Heart right ventricle (tissue), 16 donors: ENCODE results near the gene HOXC12. TPM values are rescaled to one million over a fixed set of nuclear protein-coding genes. Genes with fewer than 3 reads are reported as not detected.

ENCODE experiments used
- ATAC-seq, 8 donors: fragments of 200-7000 bp; cut with Tn5 transposase; one replicate each; pipeline ENCODE4 v1.9.1; 2020; ENCODE audit warnings: mild to moderate bottlenecking in 8 of 8, moderate library complexity in 8 of 8, moderate number of reproducible peaks in 1 of 8
- DNase-seq, 2 donors: peaks; one replicate each; pipeline ENCODE4 v3.0.0-alpha.2; 2020
- H3K27ac ChIP-seq, 10 donors: fragments of 200-600 bp; sonication (generic) in 2 of 10; one replicate each; pipeline versions ENCODE4 v1.5.0 to v1.8.0; 2020 to 2022; ENCODE audit warnings: mild to moderate bottlenecking in 3 of 10
- H3K27me3 ChIP-seq, 7 donors: fragments of 200-600 bp; one replicate each; pipeline ENCODE4 v1.8.0; 2021 to 2022; ENCODE audit warnings: mild to moderate bottlenecking in 2 of 7
- H3K36me3 ChIP-seq, 9 donors: fragments of 200-600 bp; sonication (generic) in 1 of 9; one replicate each; pipeline versions ENCODE4 v1.5.0 to v1.8.0; 2020 to 2022; ENCODE audit warnings: mild to moderate bottlenecking in 2 of 9
- H3K4me1 ChIP-seq, 9 donors: fragments of 200-600 bp; sonication (generic) in 1 of 9; one replicate each; pipeline versions ENCODE4 v1.5.0 to v1.8.0; 2020 to 2022; ENCODE audit warnings: mild to moderate bottlenecking in 4 of 9
- H3K4me3 ChIP-seq, 10 donors: fragments of 200-600 bp; sonication (generic) in 2 of 10; one replicate each; pipeline versions ENCODE4 v1.5.0 to v1.8.0; 2020 to 2022; ENCODE audit warnings: mild to moderate bottlenecking in 7 of 10, moderate library complexity in 2 of 10
- H3K9me3 ChIP-seq, 11 donors: fragments of 200-600 bp in 10 of 11; sonication (generic) in 2 of 11; one replicate each; pipeline versions ENCODE4 v1.5.0 to v1.8.0; 2013 to 2022; ENCODE audit warnings: mild to moderate bottlenecking in 2 of 11, control low read depth in 1 of 11, moderate library complexity in 1 of 11
- WGBS, 2 donors: extraction: QIAGEN DNeasy Blood & Tissue Kit; methylation state at CpG; one replicate each; pipeline ENCODE4 v1.1.7; 2013; ENCODE audit warnings: inconsistent platforms in 1 of 2; 5-methylcytosine and 5-hydroxymethylcytosine counted together
- intact Hi-C, 10 donors: fragments of 100-400 bp; cut with DNase I; formaldehyde crosslinking; loops; one replicate each; pipeline versions ENCODE4 v1.11.1 to v1.14.2; 2022
- polyA plus RNA-seq, 2 donors: library from polyadenylated mRNA; stranded (reverse); fragments of 200-250 nt; gene quantifications; one replicate each; pipeline ENCODE4 v1.2.3, GENCODE V29; 2013
- total RNA-seq, 10 donors: library from RNA; stranded (reverse); fragmentation: NEBNext Ultra II Directional in 3 of 10; extraction: Animal tissue kit (Norgen Biotek cat#: 25700) in 3 of 10; gene quantifications; one replicate each; pipeline versions ENCODE4 v1.2.1 to v1.2.4, GENCODE V29; 2021 to 2023
- TF ChIP-seq, protein P1 (sequence below), 9 donors: fragments of 200-600 bp; sonication (generic) in 2 of 9; IDR thresholded peaks; one replicate each; pipeline versions ENCODE4 v1.5.0 to v1.8.0; 2021 to 2022; ENCODE audit warnings: antibody characterized with exemption in 9 of 9, mild to moderate bottlenecking in 5 of 9, moderate library complexity in 1 of 9
- donor health status: Arrhythmogenic right ventricular cardiomyopathy.
- donor health status: ischemic (EF 13 %, LVEDD 7.1; RV severe dilation, severe dysfunction).
- donor health status: healthy with polysubstance abuse.
- donor health status: DM: no; HTN: yes; CAD: no.
- donor health status: DM: no; HTN: no; CAD: no.
- donor health status: ischemic (EF 25% LVEDD 6.9; RV normal size, moderate dysfunction).
- donor health status: ischemic (EF 25% LVEDD 5.7; RV mildly dilated, moderate dysfunction).
- donor health status: healthy.
- donor health status: DM: yes; HTN: yes; CAD: no.
- donor health status: Ischemic cardiomyopathy.
- donor health status: ischemic (EF 35%, LVEDD 5.7; RV mildly dilated, moderate dysfunction).
- donor health status: nonischemic (EF 11% LVEDD 7.7; RV severe dilation, severe dysfunction).
- donor health status: DM: yes; HTN: yes; CAD: no.
- donor health status: PGD.
- donor health status: ischemic (EF 29% LVEDD 5.4; RV normal size, mild dysfunction).
- donor health status: nonischemic (EF 23%, LVEDD 6.1; RV moderate dilation, normal function).

HOXC12 gene
- total and polyA plus RNA-seq, 12 donors = not detected

DNA sequence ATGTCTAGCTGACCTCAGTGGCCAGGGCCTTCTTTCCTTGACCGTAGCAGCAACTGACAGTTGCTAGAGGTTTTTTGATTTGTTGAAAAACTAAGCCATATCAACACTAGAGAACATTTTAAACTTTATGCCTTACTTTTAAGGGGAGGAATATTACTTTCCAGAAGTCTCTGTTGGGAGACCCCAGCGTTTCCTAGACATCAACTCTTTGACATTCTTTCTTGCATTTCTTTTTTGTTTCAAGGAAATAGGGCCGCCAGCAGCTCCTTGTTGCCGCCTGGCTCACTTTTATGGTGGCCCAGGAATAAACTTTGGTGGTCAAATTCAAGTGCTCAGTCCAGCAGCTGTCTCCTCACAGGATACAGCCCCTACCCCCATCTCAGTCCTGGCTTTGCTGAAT lies 15.7 kb downstream of the HOXC12 start:
- TF ChIP-seq, protein P1, sequence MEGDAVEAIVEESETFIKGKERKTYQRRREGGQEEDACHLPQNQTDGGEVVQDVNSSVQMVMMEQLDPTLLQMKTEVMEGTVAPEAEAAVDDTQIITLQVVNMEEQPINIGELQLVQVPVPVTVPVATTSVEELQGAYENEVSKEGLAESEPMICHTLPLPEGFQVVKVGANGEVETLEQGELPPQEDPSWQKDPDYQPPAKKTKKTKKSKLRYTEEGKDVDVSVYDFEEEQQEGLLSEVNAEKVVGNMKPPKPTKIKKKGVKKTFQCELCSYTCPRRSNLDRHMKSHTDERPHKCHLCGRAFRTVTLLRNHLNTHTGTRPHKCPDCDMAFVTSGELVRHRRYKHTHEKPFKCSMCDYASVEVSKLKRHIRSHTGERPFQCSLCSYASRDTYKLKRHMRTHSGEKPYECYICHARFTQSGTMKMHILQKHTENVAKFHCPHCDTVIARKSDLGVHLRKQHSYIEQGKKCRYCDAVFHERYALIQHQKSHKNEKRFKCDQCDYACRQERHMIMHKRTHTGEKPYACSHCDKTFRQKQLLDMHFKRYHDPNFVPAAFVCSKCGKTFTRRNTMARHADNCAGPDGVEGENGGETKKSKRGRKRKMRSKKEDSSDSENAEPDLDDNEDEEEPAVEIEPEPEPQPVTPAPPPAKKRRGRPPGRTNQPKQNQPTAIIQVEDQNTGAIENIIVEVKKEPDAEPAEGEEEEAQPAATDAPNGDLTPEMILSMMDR (IDR thresholded peaks at IDR 0.05) = no peak
- H3K4me1 ChIP-seq = peaks cover 2 to 39% (median 16%) of the 10 kb centered on the region in 9 donors
- 15 to 25% methylated on average over 4 of the region's 4 CpGs for WGBS, 2 donors
- DNase-seq (no peak), ATAC-seq (no peak)
- H3K27ac ChIP-seq = no peak overlapping the region
- no peak overlapping the region for H3K4me3 ChIP-seq
- H3K36me3 ChIP-seq = no peaks in the 10 kb centered on the region
- H3K9me3 ChIP-seq = no peaks in the 10 kb centered on the region
- intact Hi-C loops = no loop called here
- H3K27me3 ChIP-seq = peaks cover 70 to 100% (median 100%) of the 10 kb centered on the region in 7 donors

DNA sequence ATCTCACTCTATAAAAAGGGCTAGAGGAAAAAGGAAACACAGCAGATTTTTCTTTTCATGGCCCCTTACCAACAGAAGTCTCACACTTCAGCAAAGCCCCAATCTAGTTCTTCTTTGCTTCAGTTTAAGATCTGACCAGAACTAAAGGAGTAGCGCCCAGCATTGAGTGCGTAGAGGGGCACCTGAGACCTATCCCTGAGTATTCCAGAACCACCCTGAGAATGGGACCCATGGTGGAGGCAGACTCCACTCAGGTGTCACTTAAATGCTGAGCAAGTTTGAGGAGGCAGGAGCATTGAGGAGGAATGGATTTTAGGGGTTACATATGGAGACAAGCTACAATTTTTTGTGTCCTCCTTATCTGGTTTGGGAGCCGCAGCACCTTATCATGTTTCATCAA lies 16.4 kb downstream of the HOXC12 start:
- no peak overlapping the region for H3K4me3 ChIP-seq
- no peak for ATAC-seq
- TF ChIP-seq, protein P1 (IDR thresholded peaks at IDR 0.05) = no peak
- 53 to 68% methylated on average over 3 of the region's 3 CpGs for WGBS, 2 donors
- H3K4me1 ChIP-seq = peaks cover 2 to 35% (median 16%) of the 10 kb centered on the region in 9 donors
- intact Hi-C loops = no loop called here
- no peak for DNase-seq
- H3K36me3 ChIP-seq = no peaks in the 10 kb centered on the region
- H3K9me3 ChIP-seq = no peaks in the 10 kb centered on the region
- no peak overlapping the region for H3K27ac ChIP-seq
- H3K27me3 ChIP-seq = peaks cover 72 to 100% (median 100%) of the 10 kb centered on the region in 7 donors

GRCh38 chr12:53971686-53972085 lies 17.0 kb downstream of the HOXC12 start:
- Histone ChIP-seq H3K27me3 (peaks cover 74 to 100% (median 100%) of the 10 kb centered on the region in 7 donors), H3K4me3 (no peak overlapping the region), H3K27ac (no peak overlapping the region), H3K4me1 (peaks cover 2 to 29% (median 16%) of the 10 kb centered on the region in 9 donors), H3K36me3 (no peaks in the 10 kb centered on the region), H3K9me3 (no peaks in the 10 kb centered on the region)
- DNase-seq = no peak
- TF ChIP-seq, protein P1 (IDR thresholded peaks at IDR 0.05) = no peak
- intact Hi-C loops = no loop called here
- WGBS, 2 donors = 22 to 36% methylated on average over 2 of the region's 2 CpGs
- ATAC-seq = no peak

GRCh38 chr12:53972152-53972702 lies 17.5 kb downstream of the HOXC12 start:
- ATAC-seq = no peak
- DNase-seq = no peak
- H3K36me3 ChIP-seq = no peaks in the 10 kb centered on the region
- WGBS, 2 donors = 23 to 25% methylated on average over 9 of the region's 9 CpGs
- peaks cover 77 to 100% (median 100%) of the 10 kb centered on the region in 7 donors for H3K27me3 ChIP-seq
- TF ChIP-seq, protein P1 (IDR thresholded peaks at IDR 0.05) = no peak
- intact Hi-C loops = no loop called here
- peaks cover 2 to 28% (median 16%) of the 10 kb centered on the region in 9 donors for H3K4me1 ChIP-seq
- no peak overlapping the region for H3K27ac ChIP-seq
- no peaks in the 10 kb centered on the region for H3K9me3 ChIP-seq
- H3K4me3 ChIP-seq = no peak overlapping the region
